ENCODE data around the gene MAPRE3. TPM values are rescaled to one million over a fixed set of nuclear protein-coding genes. Genes with fewer than 3 reads are reported as not detected.

MAPRE3 gene
- total and polyA plus RNA-seq, 4 donors: 10.2 to 41.9 (median 27.2) TPM

GRCh38 chr2:27070653-27071276, 100.3 kb downstream of the MAPRE3 start:
- Histone ChIP-seq H3K9me3 (ENCODE audit: control insufficient read depth in 4 of 4, insufficient read depth in 3 of 4, low read length in 3 of 4) (no peaks in the 10 kb centered on the region), H3K4me1 (ENCODE audit: control insufficient read depth in 5 of 5, insufficient read depth in 5 of 5, low read length in 5 of 5) (peaks cover 11 to 55% (median 33%) of the 10 kb centered on the region in 5 donors), H3K4me3 (peak overlapping the region; percentile 84), H3K27ac (ENCODE audit: low read depth in 1 of 2, low read length in 1 of 2) (peak overlapping the region; percentile 88 to 94), H3K9ac (ENCODE audit: insufficient read depth in 1 of 2, low read length in 2 of 2) (peak overlapping the region; percentile 61 to 90), H3K36me3 (ENCODE audit: control insufficient read depth in 4 of 4, insufficient read depth in 4 of 4, low read length in 4 of 4) (peaks cover 7 to 29% (median 24%) of the 10 kb centered on the region in 4 donors), H3K27me3 (ENCODE audit: control insufficient read depth in 3 of 3, insufficient read depth in 3 of 3, low read length in 2 of 3) (no peaks in the 10 kb centered on the region)
- TF ChIP-seq CTCF (IDR thresholded peaks at IDR 0.05; ENCODE audit: control extremely low read depth, extremely low read depth): no peak
- DNase-seq (no peak), ATAC-seq (ENCODE audit: insufficient read depth, low FRiP score) (no peak)
- 3 to 4% methylated on average over 11 of the region's 11 CpGs for WGBS, 2 donors

GRCh38 chr2:27071277-27071989, 101.0 kb downstream of the MAPRE3 start, which contains the start of gene OST4:
TSS of gene OST4 (minus strand) at chr2:27071654.
- peak within 1 kb of the TSS; percentile 84 for H3K4me3 ChIP-seq
- TF ChIP-seq CTCF (IDR thresholded peaks at IDR 0.05; ENCODE audit: control extremely low read depth, extremely low read depth): no peak
- peak within 1 kb of the TSS; percentile 61 to 90 for H3K9ac ChIP-seq (ENCODE audit: insufficient read depth in 1 of 2, low read length in 2 of 2)
- H3K27ac ChIP-seq (ENCODE audit: low read depth in 1 of 2, low read length in 1 of 2): peak within 1 kb of the TSS; percentile 95 to 98
- peaks cover 7 to 28% (median 24%) of the 10 kb centered on the region in 4 donors for H3K36me3 ChIP-seq (ENCODE audit: control insufficient read depth in 4 of 4, insufficient read depth in 4 of 4, low read length in 4 of 4)
- no peaks in the 10 kb centered on the region for H3K27me3 ChIP-seq (ENCODE audit: control insufficient read depth in 3 of 3, insufficient read depth in 3 of 3, low read length in 2 of 3)
- peaks cover 11 to 62% (median 39%) of the 10 kb centered on the region in 5 donors for H3K4me1 ChIP-seq (ENCODE audit: control insufficient read depth in 5 of 5, insufficient read depth in 5 of 5, low read length in 5 of 5)
- WGBS, 2 donors: 0 to 1% methylated on average over 53 to 86 of the region's 86 CpGs
- peak; percentile 96 to 98 (median 97) for DNase-seq
- ATAC-seq (ENCODE audit: insufficient read depth, low FRiP score): peak; percentile 99
- no peaks in the 10 kb centered on the region for H3K9me3 ChIP-seq (ENCODE audit: control insufficient read depth in 4 of 4, insufficient read depth in 3 of 4, low read length in 3 of 4)

GRCh38 chr2:27071990-27072830, 101.8 kb downstream of the MAPRE3 start:
- Histone ChIP-seq H3K27ac (ENCODE audit: low read depth in 1 of 2, low read length in 1 of 2) (peak overlapping the region; percentile 95 to 98), H3K27me3 (ENCODE audit: control insufficient read depth in 3 of 3, insufficient read depth in 3 of 3, low read length in 2 of 3) (no peaks in the 10 kb centered on the region), H3K9me3 (ENCODE audit: control insufficient read depth in 4 of 4, insufficient read depth in 3 of 4, low read length in 3 of 4) (no peaks in the 10 kb centered on the region), H3K4me3 (peak overlapping the region; percentile 58), H3K4me1 (ENCODE audit: control insufficient read depth in 5 of 5, insufficient read depth in 5 of 5, low read length in 5 of 5) (peaks cover 11 to 69% (median 45%) of the 10 kb centered on the region in 5 donors), H3K9ac (ENCODE audit: insufficient read depth in 1 of 2, low read length in 2 of 2) (peak overlapping the region; percentile 2 to 65), H3K36me3 (ENCODE audit: control insufficient read depth in 4 of 4, insufficient read depth in 4 of 4, low read length in 4 of 4) (peaks cover 7 to 28% (median 24%) of the 10 kb centered on the region in 4 donors)
- TF ChIP-seq CTCF (IDR thresholded peaks at IDR 0.05; ENCODE audit: control extremely low read depth, extremely low read depth): no peak
- DNase-seq: peak; percentile 96 to 98 (median 98)
- ATAC-seq (ENCODE audit: insufficient read depth, low FRiP score): no peak
- 5 to 6% methylated on average over 31 to 34 of the region's 34 CpGs for WGBS, 2 donors
